Liver (tissue), 9 donors: Measurements from ENCODE around the gene MYO7B. TPM values are rescaled to one million over a fixed set of nuclear protein-coding genes. Genes with fewer than 3 reads are reported as not detected.

Experiments used
- DNase-seq: peaks from one replicate; pipeline ENCODE4 v3.0.0-alpha.2; 2017; ENCODE audit warnings: low spot score
- H3K27ac ChIP-seq, 2 donors: one replicate each; pipeline ENCODE4 v1.7.0; 2013; ENCODE audit warnings: inconsistent platforms in 2 of 2, low read length in 2 of 2, control low read depth in 1 of 2, low read depth in 1 of 2, mild to moderate bottlenecking in 1 of 2
- H3K27me3 ChIP-seq, 4 donors: one replicate each; pipeline versions ENCODE4 v1.6.1 to v1.7.0; 2013; ENCODE audit warnings: low read length in 3 of 4, inconsistent platforms in 1 of 4, mild to moderate bottlenecking in 1 of 4, moderate library complexity in 1 of 4; ENCODE audit not compliant: control insufficient read depth in 4 of 4, insufficient read depth in 4 of 4
- H3K36me3 ChIP-seq, 4 donors: one replicate each; pipeline versions ENCODE4 v1.6.1 to v1.7.0; 2013; ENCODE audit warnings: low read length in 3 of 4, mild to moderate bottlenecking in 3 of 4, low read depth in 1 of 4, moderate library complexity in 1 of 4; ENCODE audit not compliant: control insufficient read depth in 4 of 4, insufficient read depth in 3 of 4
- H3K4me1 ChIP-seq, 4 donors: one replicate each; pipeline versions ENCODE4 v1.6.1 to v1.7.0; 2013; ENCODE audit warnings: low read length in 3 of 4, mild to moderate bottlenecking in 3 of 4, moderate library complexity in 1 of 4; ENCODE audit not compliant: control insufficient read depth in 4 of 4, insufficient read depth in 4 of 4
- H3K4me3 ChIP-seq, 3 donors: one replicate each; pipeline versions ENCODE4 v1.6.1 to v1.7.0; 2013; ENCODE audit warnings: low read length in 3 of 3, control low read depth in 1 of 3, low read depth in 1 of 3, mild to moderate bottlenecking in 1 of 3
- H3K9ac ChIP-seq, 2 donors: one replicate each; pipeline ENCODE4 v1.7.0; 2013; ENCODE audit warnings: low read length in 2 of 2, mild to moderate bottlenecking in 2 of 2, moderate library complexity in 2 of 2, control low read depth in 1 of 2, low read depth in 1 of 2
- H3K9me3 ChIP-seq, 4 donors: one replicate each; pipeline versions ENCODE4 v1.6.1 to v1.7.0; 2013; ENCODE audit warnings: low read length in 3 of 4; ENCODE audit not compliant: control insufficient read depth in 4 of 4
- EGR1 ChIP-seq, 2 donors: IDR thresholded peaks; 2 replicates each; pipeline ENCODE4 v1.6.1; 2016 to 2018; ENCODE audit warnings: antibody characterized with exemption in 2 of 2, low read depth in 2 of 2
- FOXA1 ChIP-seq: IDR thresholded peaks from 2 replicates; pipeline ENCODE4 v1.6.1; 2016; ENCODE audit warnings: antibody characterized with exemption
- FOXA2 ChIP-seq: IDR thresholded peaks from 2 replicates; pipeline ENCODE4 v1.6.1; 2016; ENCODE audit warnings: antibody characterized with exemption
- GABPA ChIP-seq, 2 donors: IDR thresholded peaks in 1 of 2; conservative IDR thresholded peaks in 1 of 2; 2 replicates each; pipeline ENCODE4 v1.6.1; 2016; ENCODE audit warnings: antibody characterized with exemption in 2 of 2, mild to moderate bottlenecking in 1 of 2, moderate library complexity in 1 of 2
- HNF4A ChIP-seq, 2 donors: conservative IDR thresholded peaks; 2 replicates each; pipeline ENCODE4 v1.6.1; 2016; ENCODE audit warnings: antibody characterized with exemption in 2 of 2, mild to moderate bottlenecking in 2 of 2
- HNF4G ChIP-seq: IDR thresholded peaks from 2 replicates; pipeline ENCODE4 v1.6.1; 2016; ENCODE audit warnings: antibody characterized with exemption
- JUND ChIP-seq, 2 donors: IDR thresholded peaks; 2 replicates each; pipeline ENCODE4 v1.6.1; 2016; ENCODE audit warnings: antibody characterized with exemption in 2 of 2
- NR2F2 ChIP-seq: IDR thresholded peaks from 2 replicates; pipeline ENCODE4 v1.6.1; 2016; ENCODE audit warnings: antibody characterized with exemption
- RAD21 ChIP-seq, 2 donors: IDR thresholded peaks; 2 replicates each; pipeline ENCODE4 v1.6.1; 2016; ENCODE audit warnings: antibody characterized with exemption in 2 of 2, mild to moderate bottlenecking in 2 of 2
- RXRA ChIP-seq, 2 donors: IDR thresholded peaks; 2 replicates each; pipeline ENCODE4 v1.6.1; 2017 to 2018; ENCODE audit warnings: antibody characterized with exemption in 2 of 2, mild to moderate bottlenecking in 1 of 2
- SP1 ChIP-seq: IDR thresholded peaks from 2 replicates; pipeline ENCODE4 v1.6.1; 2018; ENCODE audit warnings: antibody characterized with exemption, mild to moderate bottlenecking
- TAF1 ChIP-seq: conservative IDR thresholded peaks from 2 replicates; pipeline ENCODE4 v1.6.1; 2016; ENCODE audit warnings: antibody characterized with exemption, mild to moderate bottlenecking
- YY1 ChIP-seq: IDR thresholded peaks from 2 replicates; pipeline ENCODE4 v1.6.1; 2016; ENCODE audit warnings: antibody characterized with exemption, mild to moderate bottlenecking
- WGBS: extraction: QIAGEN DNeasy Blood & Tissue Kit; methylation state at CpG from one replicate; pipeline ENCODE4 v1.1.7; 2013; 5-methylcytosine and 5-hydroxymethylcytosine counted together
- polyA plus RNA-seq, 2 donors: library from polyadenylated mRNA; stranded (reverse) in 1 of 2; unstranded in 1 of 2; fragments of 200-250 nt in 1 of 2; fragments of >200 nt in 1 of 2; fragmentation: Nextera tagmentation in 1 of 2; extraction: Ambion mirVana in 1 of 2; gene quantifications; one replicate each; pipeline versions ENCODE4 v1.2.1 to v1.2.3, GENCODE V29; 2013 to 2015
- total RNA-seq, 2 donors: library from RNA; depleted of rRNA; stranded (reverse); fragments of >200 nt; gene quantifications; one replicate each; pipeline ENCODE4 v1.2.3, GENCODE V29; 2014
- TF ChIP-seq, protein P1 (sequence below): IDR thresholded peaks from 2 replicates; pipeline ENCODE4 v1.6.1; 2016; ENCODE audit warnings: antibody characterized with exemption
- TF ChIP-seq, protein P2 (sequence below): fragments of 150-350 bp; IDR thresholded peaks from 2 replicates; pipeline ENCODE4 v1.5.1; 2017; ENCODE audit warnings: improper control_type of control experiment, low read depth, low read length; ENCODE audit not compliant: missing input control
- TF ChIP-seq, protein P3 (sequence below): IDR thresholded peaks from 2 replicates; pipeline ENCODE4 v1.6.1; 2016; ENCODE audit warnings: antibody characterized with exemption
- TF ChIP-seq, protein P4 (sequence below): IDR thresholded peaks from 2 replicates; pipeline ENCODE4 v1.6.1; 2016; ENCODE audit warnings: antibody characterized with exemption
- TF ChIP-seq, protein P5 (sequence below): IDR thresholded peaks from 2 replicates; pipeline ENCODE4 v1.6.1; 2016; ENCODE audit warnings: antibody characterized with exemption, mild to moderate bottlenecking
- donor health status: healthy.
- donor health status: healthy.
- donor health status: healthy.
- donor health status: healthy.
- donor health status: healthy.

MYO7B gene
- total and polyA plus RNA-seq, 4 donors = 0.15 to 1.1 (median 0.64) TPM

DNA sequence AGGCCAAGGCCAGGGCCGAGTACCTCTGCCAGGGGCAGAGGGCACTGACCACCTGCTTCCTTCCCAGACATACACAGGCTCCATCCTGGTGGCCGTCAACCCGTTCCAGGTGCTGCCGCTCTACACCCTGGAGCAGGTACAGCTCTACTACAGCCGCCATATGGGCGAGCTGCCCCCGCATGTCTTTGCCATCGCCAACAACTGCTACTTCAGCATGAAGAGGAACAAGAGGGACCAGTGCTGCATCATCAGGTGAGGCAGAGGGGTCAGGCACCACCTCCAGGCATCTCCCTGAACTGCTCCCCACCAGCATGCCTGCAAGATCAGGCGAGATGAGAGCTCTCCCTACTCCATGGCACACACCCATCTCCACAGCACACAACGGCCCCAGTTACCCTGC, 31.1 kb downstream of the MYO7B start:
- H3K27me3 ChIP-seq = no peaks in the 10 kb centered on the region
- no peaks in the 10 kb centered on the region for H3K9me3 ChIP-seq
- no peak for DNase-seq
- no peak overlapping the region for H3K9ac ChIP-seq
- no peaks in the 10 kb centered on the region for H3K36me3 ChIP-seq
- H3K27ac ChIP-seq = no peak overlapping the region
- 90% methylated on average over 10 of the region's 10 CpGs for WGBS
- TF ChIP-seq YY1 (no peak), FOXA2 (no peak), RAD21 (IDR thresholded peaks at IDR 0.05) (no peak), NR2F2 (no peak), JUND (IDR thresholded peaks at IDR 0.05) (no peak), FOXA1 (no peak), EGR1 (IDR thresholded peaks at IDR 0.05; ENCODE audit: low read depth in 2 of 2) (no peak), HNF4A (conservative IDR thresholded peaks at IDR 0.05) (no peak), TAF1 (no peak), RXRA (IDR thresholded peaks at IDR 0.05) (no peak), HNF4G (no peak), GABPA (IDR thresholded peaks at IDR 0.05 in 1 of 2, conservative IDR thresholded peaks at IDR 0.05 in 1 of 2) (no peak), SP1 (no peak)
- TF ChIP-seq, protein P1, sequence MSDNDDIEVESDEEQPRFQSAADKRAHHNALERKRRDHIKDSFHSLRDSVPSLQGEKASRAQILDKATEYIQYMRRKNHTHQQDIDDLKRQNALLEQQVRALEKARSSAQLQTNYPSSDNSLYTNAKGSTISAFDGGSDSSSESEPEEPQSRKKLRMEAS = no peak
- TF ChIP-seq, protein P2, sequence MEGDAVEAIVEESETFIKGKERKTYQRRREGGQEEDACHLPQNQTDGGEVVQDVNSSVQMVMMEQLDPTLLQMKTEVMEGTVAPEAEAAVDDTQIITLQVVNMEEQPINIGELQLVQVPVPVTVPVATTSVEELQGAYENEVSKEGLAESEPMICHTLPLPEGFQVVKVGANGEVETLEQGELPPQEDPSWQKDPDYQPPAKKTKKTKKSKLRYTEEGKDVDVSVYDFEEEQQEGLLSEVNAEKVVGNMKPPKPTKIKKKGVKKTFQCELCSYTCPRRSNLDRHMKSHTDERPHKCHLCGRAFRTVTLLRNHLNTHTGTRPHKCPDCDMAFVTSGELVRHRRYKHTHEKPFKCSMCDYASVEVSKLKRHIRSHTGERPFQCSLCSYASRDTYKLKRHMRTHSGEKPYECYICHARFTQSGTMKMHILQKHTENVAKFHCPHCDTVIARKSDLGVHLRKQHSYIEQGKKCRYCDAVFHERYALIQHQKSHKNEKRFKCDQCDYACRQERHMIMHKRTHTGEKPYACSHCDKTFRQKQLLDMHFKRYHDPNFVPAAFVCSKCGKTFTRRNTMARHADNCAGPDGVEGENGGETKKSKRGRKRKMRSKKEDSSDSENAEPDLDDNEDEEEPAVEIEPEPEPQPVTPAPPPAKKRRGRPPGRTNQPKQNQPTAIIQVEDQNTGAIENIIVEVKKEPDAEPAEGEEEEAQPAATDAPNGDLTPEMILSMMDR = no peak
- TF ChIP-seq, protein P3, sequence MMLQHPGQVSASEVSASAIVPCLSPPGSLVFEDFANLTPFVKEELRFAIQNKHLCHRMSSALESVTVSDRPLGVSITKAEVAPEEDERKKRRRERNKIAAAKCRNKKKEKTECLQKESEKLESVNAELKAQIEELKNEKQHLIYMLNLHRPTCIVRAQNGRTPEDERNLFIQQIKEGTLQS = no peak
- TF ChIP-seq, protein P4, sequence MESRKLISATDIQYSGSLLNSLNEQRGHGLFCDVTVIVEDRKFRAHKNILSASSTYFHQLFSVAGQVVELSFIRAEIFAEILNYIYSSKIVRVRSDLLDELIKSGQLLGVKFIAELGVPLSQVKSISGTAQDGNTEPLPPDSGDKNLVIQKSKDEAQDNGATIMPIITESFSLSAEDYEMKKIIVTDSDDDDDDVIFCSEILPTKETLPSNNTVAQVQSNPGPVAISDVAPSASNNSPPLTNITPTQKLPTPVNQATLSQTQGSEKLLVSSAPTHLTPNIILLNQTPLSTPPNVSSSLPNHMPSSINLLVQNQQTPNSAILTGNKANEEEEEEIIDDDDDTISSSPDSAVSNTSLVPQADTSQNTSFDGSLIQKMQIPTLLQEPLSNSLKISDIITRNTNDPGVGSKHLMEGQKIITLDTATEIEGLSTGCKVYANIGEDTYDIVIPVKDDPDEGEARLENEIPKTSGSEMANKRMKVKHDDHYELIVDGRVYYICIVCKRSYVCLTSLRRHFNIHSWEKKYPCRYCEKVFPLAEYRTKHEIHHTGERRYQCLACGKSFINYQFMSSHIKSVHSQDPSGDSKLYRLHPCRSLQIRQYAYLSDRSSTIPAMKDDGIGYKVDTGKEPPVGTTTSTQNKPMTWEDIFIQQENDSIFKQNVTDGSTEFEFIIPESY = no peak
- TF ChIP-seq, protein P5, sequence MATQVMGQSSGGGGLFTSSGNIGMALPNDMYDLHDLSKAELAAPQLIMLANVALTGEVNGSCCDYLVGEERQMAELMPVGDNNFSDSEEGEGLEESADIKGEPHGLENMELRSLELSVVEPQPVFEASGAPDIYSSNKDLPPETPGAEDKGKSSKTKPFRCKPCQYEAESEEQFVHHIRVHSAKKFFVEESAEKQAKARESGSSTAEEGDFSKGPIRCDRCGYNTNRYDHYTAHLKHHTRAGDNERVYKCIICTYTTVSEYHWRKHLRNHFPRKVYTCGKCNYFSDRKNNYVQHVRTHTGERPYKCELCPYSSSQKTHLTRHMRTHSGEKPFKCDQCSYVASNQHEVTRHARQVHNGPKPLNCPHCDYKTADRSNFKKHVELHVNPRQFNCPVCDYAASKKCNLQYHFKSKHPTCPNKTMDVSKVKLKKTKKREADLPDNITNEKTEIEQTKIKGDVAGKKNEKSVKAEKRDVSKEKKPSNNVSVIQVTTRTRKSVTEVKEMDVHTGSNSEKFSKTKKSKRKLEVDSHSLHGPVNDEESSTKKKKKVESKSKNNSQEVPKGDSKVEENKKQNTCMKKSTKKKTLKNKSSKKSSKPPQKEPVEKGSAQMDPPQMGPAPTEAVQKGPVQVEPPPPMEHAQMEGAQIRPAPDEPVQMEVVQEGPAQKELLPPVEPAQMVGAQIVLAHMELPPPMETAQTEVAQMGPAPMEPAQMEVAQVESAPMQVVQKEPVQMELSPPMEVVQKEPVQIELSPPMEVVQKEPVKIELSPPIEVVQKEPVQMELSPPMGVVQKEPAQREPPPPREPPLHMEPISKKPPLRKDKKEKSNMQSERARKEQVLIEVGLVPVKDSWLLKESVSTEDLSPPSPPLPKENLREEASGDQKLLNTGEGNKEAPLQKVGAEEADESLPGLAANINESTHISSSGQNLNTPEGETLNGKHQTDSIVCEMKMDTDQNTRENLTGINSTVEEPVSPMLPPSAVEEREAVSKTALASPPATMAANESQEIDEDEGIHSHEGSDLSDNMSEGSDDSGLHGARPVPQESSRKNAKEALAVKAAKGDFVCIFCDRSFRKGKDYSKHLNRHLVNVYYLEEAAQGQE = no peak
- H3K4me3 ChIP-seq = no peak overlapping the region
- no peaks in the 10 kb centered on the region for H3K4me1 ChIP-seq
